ENCODE measurements around the gene SIGLEC14. TPM values are rescaled to one million over a fixed set of nuclear protein-coding genes. Genes with fewer than 3 reads are reported as not detected.

The SIGLEC14 gene
- total and polyA plus RNA-seq, 2 donors (not counting 3 experiments of a cell fraction or from before 2014, with no cell fraction given) = 0.10 TPM; not detected in 1

- DNase-seq (ENCODE audit: low read depth, low spot score) (no peak), FAIRE-seq (peak; percentile 49)
- no peaks in the 10 kb centered on the region for H4K20me1 ChIP-seq (replicated peaks; ENCODE audit: control insufficient read depth, extremely low read depth, insufficient read depth, low read length)
- no peaks in the 10 kb centered on the region for H3K9me3 ChIP-seq (replicated peaks; ENCODE audit: control insufficient read depth, insufficient read depth, low read length)
- no peak for TF ChIP-seq MYC (IDR thresholded peaks at IDR 0.05; ENCODE audit: low read depth, low read length)
- no peak for TF ChIP-seq JUN (IDR thresholded peaks at IDR 0.05; ENCODE audit: borderline replicate concordance, insufficient read depth, insufficient read length, low read depth)
- TF ChIP-seq POLR2AphosphoS5 (IDR thresholded peaks at IDR 0.05; ENCODE audit: insufficient read depth, low read depth, low read length) = no peak
- no peak for TF ChIP-seq EZH2 (IDR thresholded peaks at IDR 0.05; ENCODE audit: borderline replicate concordance, low read depth, low read length, severe bottlenecking)
- TF ChIP-seq FOS (IDR thresholded peaks at IDR 0.05; ENCODE audit: borderline replicate concordance, insufficient read depth, low read length) = no peak
- TF ChIP-seq POLR2A (IDR thresholded peaks at IDR 0.05; ENCODE audit: low read depth, low read length) = no peak
- TF ChIP-seq GATA2 (IDR thresholded peaks at IDR 0.05; ENCODE audit: insufficient read depth, insufficient read length, low read depth, low read length) = no peak
- TF ChIP-seq CTCF (IDR thresholded peaks at IDR 0.05; ENCODE audit: extremely low read depth in 1 of 2, insufficient read depth in 1 of 2, low read depth in 1 of 2, low read length in 2 of 2) = no peak
- peaks cover 22% of the 10 kb centered on the region for H3K79me2 ChIP-seq (ENCODE audit: control insufficient read depth, insufficient read depth, low read length)
- H2AFZ ChIP-seq (ENCODE audit: low read depth, low read length) = no peak overlapping the region
- BruUV-seq (replicated peaks) = no TSS peak
- POLR2A ChIA-PET = no interaction called here
- no peak overlapping the region for H3K4me2 ChIP-seq (ENCODE audit: insufficient read depth, low read length)
- dilution Hi-C loops (cut with MboI; ENCODE audit: extremely low pct_ligation_motif_present, low sequenced_read_pairs) (no loop called here), intact Hi-C loops (cut with micrococcal nuclease) (loop anchor here (10.0 kb wide), 1 partner anchor 111 kb away; the partner anchor contains the start of gene ZNF175)
- no peaks in the 10 kb centered on the region for H3K9me1 ChIP-seq (replicated peaks; ENCODE audit: control insufficient read depth, extremely low read depth, insufficient read depth, low read length)
- no peaks in the 10 kb centered on the region for H3K36me3 ChIP-seq (ENCODE audit: control insufficient read depth in 2 of 2, extremely low read depth in 1 of 2, insufficient read depth in 2 of 2, low read length in 2 of 2)
- H3K4me3 ChIP-seq (replicated peaks in 1 of 3; ENCODE audit: insufficient read depth in 1 of 3, low read depth in 1 of 3, low read length in 3 of 3) = no peak overlapping the region
- H3K9ac ChIP-seq (replicated peaks; ENCODE audit: extremely low read depth, insufficient read depth, low read length) = no peak overlapping the region
- peaks cover 0 to 1% of the 10 kb centered on the region in 2 experiments for H3K27me3 ChIP-seq (ENCODE audit: control insufficient read depth in 2 of 2, insufficient read depth in 2 of 2, low read length in 2 of 2)
- CTCF ChIA-PET = interaction anchor here (1.0 kb wide), 1 partner anchor 25 kb away, joined by 4 read pairs; no protein-coding TSS in a partner anchor
- peaks cover 16% of the 10 kb centered on the region for H3K4me1 ChIP-seq (ENCODE audit: control insufficient read depth, extremely low read depth, insufficient read depth, low read length)
- no peak overlapping the region for H3K27ac ChIP-seq (ENCODE audit: insufficient read depth, low read depth, low read length)
Measured at GRCh38 chr19:51686171-51686570, 39.5 kb upstream of the SIGLEC14 start.
